KMS-11 (cell line): ENCODE results near the gene TTC1.
"Not testable (repeated sequence)": the region's sequence is repeated elsewhere in the genome, so short reads cannot be mapped to it uniquely, and the experiment has no call there.

Experiments used
- H2AFZ ChIP-seq: fragments of 200-600 bp; sonication (generic); 2 replicates; pipeline ENCODE4 v1.6.1; 2016; ENCODE audit warnings: antibody characterized with exemption, mixed run types, low read depth
- H3K27ac ChIP-seq: fragments of 200-600 bp; sonication (generic); 2 replicates; pipeline ENCODE4 v1.6.1; 2016; ENCODE audit warnings: mild to moderate bottlenecking, mixed run types
- H3K27me3 ChIP-seq: fragments of 200-600 bp; sonication (generic); 2 replicates; pipeline ENCODE4 v1.6.1; 2017; ENCODE audit warnings: mild to moderate bottlenecking, low read depth, mixed run types, moderate library complexity; ENCODE audit not compliant: insufficient read depth
- H3K36me3 ChIP-seq: fragments of 200-600 bp; sonication (generic); 2 replicates; pipeline ENCODE4 v1.6.1; 2017; ENCODE audit warnings: mild to moderate bottlenecking, mixed run types; ENCODE audit not compliant: insufficient read depth
- H3K4me1 ChIP-seq: fragments of 200-600 bp; sonication (generic); 2 replicates; pipeline ENCODE4 v1.6.1; 2016; ENCODE audit warnings: mild to moderate bottlenecking, low read depth, mixed run types; ENCODE audit not compliant: poor library complexity, severe bottlenecking
- H3K4me2 ChIP-seq: fragments of 200-600 bp; sonication (generic); 2 replicates; pipeline ENCODE4 v1.7.0; 2016; ENCODE audit warnings: mild to moderate bottlenecking, mixed run types
- H3K4me3 ChIP-seq: fragments of 200-600 bp; sonication (generic); IDR thresholded peaks from 2 replicates; pipeline ENCODE4 v1.6.1; 2017; ENCODE audit warnings: low read depth, low read length, mixed read lengths; ENCODE audit not compliant: insufficient read depth
- H3K79me2 ChIP-seq: fragments of 200-600 bp; sonication (generic); 2 replicates; pipeline ENCODE4 v1.6.1; 2016; ENCODE audit warnings: low read depth, mixed run types; ENCODE audit not compliant: insufficient read depth
- H3K9ac ChIP-seq: fragments of 200-600 bp; sonication (generic); 2 replicates; pipeline ENCODE4 v1.6.1; 2016; ENCODE audit warnings: mild to moderate bottlenecking, mixed run types
- H4K20me1 ChIP-seq: fragments of 200-600 bp; sonication (generic); 2 replicates; pipeline ENCODE4 v1.6.1; 2016; ENCODE audit warnings: mild to moderate bottlenecking, mixed run types; ENCODE audit not compliant: insufficient read depth
- TF ChIP-seq, protein P1 (sequence below): fragments of 200-600 bp; sonication (generic); conservative IDR thresholded peaks from 2 replicates; pipeline ENCODE4 v1.6.1; 2017; ENCODE audit warnings: low read depth, mild to moderate bottlenecking, antibody characterized with exemption, low read length, moderate library complexity, mixed read lengths

Gene TTC1

DNA sequence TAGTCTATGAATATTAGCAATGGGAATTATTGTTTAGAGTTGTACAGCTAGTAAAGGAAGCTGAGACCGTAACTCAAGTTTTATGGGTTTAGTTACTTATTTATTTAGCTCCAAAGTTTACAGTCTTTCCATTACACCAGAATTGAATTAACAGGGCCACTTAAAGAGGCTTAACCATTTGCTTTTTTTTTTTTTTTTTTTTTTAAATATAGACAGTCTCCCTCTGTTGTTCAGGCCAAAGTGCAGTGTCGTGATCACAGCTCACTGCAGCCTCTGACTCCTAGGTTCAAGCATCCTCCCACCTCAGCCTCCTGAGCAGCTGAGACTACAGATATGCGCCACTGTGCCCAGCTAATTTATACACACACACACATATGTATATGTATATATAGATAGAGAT is 1.4 kb upstream of the TTC1 start:
- no peaks in the 10 kb centered on the region; the same call in 1 of the 2 replicates for H3K79me2 ChIP-seq
- no peak overlapping the region for H3K27ac ChIP-seq
- H4K20me1 ChIP-seq, result no peaks in the 10 kb centered on the region
- H3K9ac ChIP-seq, result no peak overlapping the region
- H3K36me3 ChIP-seq, result no peaks in the 10 kb centered on the region
- peaks cover 8% of the 10 kb centered on the region for H3K4me1 ChIP-seq
- H3K4me2 ChIP-seq, result no peak overlapping the region
- TF ChIP-seq, protein P1, sequence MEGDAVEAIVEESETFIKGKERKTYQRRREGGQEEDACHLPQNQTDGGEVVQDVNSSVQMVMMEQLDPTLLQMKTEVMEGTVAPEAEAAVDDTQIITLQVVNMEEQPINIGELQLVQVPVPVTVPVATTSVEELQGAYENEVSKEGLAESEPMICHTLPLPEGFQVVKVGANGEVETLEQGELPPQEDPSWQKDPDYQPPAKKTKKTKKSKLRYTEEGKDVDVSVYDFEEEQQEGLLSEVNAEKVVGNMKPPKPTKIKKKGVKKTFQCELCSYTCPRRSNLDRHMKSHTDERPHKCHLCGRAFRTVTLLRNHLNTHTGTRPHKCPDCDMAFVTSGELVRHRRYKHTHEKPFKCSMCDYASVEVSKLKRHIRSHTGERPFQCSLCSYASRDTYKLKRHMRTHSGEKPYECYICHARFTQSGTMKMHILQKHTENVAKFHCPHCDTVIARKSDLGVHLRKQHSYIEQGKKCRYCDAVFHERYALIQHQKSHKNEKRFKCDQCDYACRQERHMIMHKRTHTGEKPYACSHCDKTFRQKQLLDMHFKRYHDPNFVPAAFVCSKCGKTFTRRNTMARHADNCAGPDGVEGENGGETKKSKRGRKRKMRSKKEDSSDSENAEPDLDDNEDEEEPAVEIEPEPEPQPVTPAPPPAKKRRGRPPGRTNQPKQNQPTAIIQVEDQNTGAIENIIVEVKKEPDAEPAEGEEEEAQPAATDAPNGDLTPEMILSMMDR, result no peak
- H3K4me3 ChIP-seq, result no peak overlapping the region
- H2AFZ ChIP-seq, result no peak overlapping the region
- H3K27me3 ChIP-seq, result no peaks in the 10 kb centered on the region

DNA sequence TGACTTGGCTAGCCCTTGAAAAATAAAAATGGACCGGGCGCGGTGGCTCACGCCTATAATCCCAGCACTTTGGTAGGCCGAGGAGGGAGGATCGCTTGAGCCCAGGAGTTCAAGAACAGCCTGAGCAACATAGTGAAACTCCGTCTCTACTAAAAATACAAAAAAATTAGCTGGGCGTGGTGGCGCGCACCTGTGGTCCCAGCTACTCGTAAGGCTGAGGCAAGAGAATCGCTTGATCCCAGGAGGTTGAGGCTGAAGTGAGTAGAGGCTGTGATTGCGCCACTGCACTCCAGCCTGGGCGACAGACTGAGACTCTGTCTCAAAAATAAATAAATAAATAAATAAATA is 436 bp upstream of the TTC1 start:
- not testable (repeated sequence) for H3K79me2 ChIP-seq, H4K20me1 ChIP-seq, H3K4me2 ChIP-seq, H3K27me3 ChIP-seq, H3K4me3 ChIP-seq, H3K27ac ChIP-seq, H3K9ac ChIP-seq, H3K4me1 ChIP-seq, H3K36me3 ChIP-seq
- H2AFZ ChIP-seq, result peak overlapping the region; percentile 83

DNA sequence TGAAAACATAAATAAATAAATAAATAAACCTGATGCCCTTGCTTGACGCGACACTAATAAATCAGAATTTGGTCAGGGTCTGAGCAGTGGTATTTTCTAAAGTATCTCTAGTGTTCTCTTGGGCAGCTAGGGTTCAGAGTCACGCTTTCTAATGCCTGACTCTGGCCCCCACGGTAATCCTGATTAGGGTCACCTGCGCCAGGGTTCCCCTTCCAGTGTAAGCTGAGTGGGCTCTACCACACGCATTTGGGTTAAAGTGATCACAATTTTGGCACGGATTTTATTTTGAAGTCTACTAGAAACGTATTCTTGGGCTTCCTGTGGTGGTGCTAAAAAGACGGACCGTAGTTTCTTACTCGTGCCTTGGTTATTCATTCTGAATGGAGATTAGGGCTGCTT is 651 bp downstream of the TTC1 start:
- no peak overlapping the region for H3K4me3 ChIP-seq

DNA sequence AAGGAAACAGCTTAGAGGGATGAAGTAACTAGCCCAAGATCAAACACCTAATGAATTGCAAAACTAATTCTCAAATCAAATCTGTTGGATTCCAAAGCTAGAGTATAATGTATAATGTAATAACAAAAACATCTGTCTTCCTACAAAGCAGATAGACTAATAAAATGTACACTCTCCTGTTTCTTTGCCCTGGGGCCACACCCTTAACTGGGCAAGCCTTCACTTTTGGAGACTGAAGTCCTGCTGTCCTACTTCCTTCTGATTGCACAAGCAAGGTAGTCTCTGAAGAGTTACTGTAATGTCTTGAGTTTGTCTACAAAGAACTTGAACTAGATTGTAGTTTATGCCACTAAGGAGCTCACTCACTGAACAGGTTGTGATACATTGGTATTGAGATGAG is 2.5 kb downstream of the TTC1 start:
- Histone ChIP-seq H3K4me1 (peaks cover 8% of the 10 kb centered on the region), H3K36me3 (no peaks in the 10 kb centered on the region), H3K9ac (no peak overlapping the region), H3K4me2 (no peak overlapping the region), H3K27me3 (no peaks in the 10 kb centered on the region), H2AFZ (no peak overlapping the region), H3K27ac (no peak overlapping the region), H4K20me1 (no peaks in the 10 kb centered on the region), H3K4me3 (no peak overlapping the region), H3K79me2 (no peaks in the 10 kb centered on the region; the same call in 1 of the 2 replicates)
- TF ChIP-seq, protein P1, result no peak

More for the DNA sequence above, 651 bp downstream of the TTC1 start:
- TF ChIP-seq, protein P1, result no peak
- Histone ChIP-seq H3K36me3 (no peaks in the 10 kb centered on the region), H3K4me1 (peaks cover 8% of the 10 kb centered on the region), H3K79me2 (no peaks in the 10 kb centered on the region; the same call in 1 of the 2 replicates), H3K27me3 (no peaks in the 10 kb centered on the region), H3K9ac (peak overlapping the region; percentile 78; the same call in 1 of the 2 replicates), H3K27ac (peak overlapping the region; percentile 56; the same call in 1 of the 2 replicates), H4K20me1 (no peaks in the 10 kb centered on the region), H2AFZ (no peak overlapping the region; the same call in 1 of the 2 replicates), H3K4me2 (peak overlapping the region; percentile 51)

DNA sequence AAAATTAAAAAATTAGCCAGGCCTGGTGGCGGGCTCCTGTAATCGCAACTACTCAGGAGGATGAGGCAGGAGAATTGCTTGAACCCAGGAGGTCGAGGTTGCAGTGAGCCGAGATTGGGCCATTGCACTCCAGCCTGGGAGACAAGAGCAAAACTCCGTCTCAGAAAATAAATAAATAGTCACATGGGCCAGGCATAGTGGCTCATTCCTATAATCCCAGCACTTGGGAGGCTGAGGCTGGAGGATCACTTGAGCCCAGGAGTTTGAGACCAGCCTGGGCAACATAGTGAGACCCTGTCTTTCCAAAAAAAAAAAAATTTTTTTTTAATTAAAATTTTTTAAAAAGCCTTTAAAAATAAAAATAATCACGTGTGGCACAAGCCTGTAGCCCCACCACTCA is 5.3 kb downstream of the TTC1 start:
- not testable (repeated sequence) for H3K4me2 ChIP-seq, H3K9ac ChIP-seq, H3K4me1 ChIP-seq, H3K27me3 ChIP-seq, H3K27ac ChIP-seq, H3K79me2 ChIP-seq, H3K4me3 ChIP-seq, H3K36me3 ChIP-seq, H2AFZ ChIP-seq, H4K20me1 ChIP-seq
